GM21367 (cell line): Measurements from ENCODE around the gene MYEOV.

Source experiments
- ATAC-seq: cut with Tn5 transposase; IDR thresholded peaks from one replicate; pipeline ENCODE4 v1.9.1; 2021; ENCODE audit not compliant: unreplicated experiment

MYEOV gene

DNA sequence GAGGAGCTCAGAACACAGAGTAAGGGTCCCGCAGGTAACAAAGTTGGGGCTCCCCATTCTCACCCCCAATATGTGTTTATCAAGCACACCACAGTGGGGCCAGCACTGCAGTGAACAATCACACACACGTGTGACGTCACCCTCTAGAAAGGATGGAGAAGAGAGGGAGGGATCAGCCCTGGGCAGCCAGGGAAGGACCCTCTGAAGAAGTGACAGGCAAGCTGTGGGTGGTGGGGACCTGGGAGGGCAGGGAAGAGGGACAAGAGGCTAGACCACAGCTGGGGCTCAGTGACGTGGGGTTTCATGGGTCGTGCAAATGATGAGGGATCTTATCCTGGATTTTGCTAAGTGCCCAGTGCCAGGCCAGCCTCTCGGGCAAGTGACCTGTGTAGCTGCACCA, 28.7 kb upstream of the MYEOV start:
- ATAC-seq: no peak

DNA sequence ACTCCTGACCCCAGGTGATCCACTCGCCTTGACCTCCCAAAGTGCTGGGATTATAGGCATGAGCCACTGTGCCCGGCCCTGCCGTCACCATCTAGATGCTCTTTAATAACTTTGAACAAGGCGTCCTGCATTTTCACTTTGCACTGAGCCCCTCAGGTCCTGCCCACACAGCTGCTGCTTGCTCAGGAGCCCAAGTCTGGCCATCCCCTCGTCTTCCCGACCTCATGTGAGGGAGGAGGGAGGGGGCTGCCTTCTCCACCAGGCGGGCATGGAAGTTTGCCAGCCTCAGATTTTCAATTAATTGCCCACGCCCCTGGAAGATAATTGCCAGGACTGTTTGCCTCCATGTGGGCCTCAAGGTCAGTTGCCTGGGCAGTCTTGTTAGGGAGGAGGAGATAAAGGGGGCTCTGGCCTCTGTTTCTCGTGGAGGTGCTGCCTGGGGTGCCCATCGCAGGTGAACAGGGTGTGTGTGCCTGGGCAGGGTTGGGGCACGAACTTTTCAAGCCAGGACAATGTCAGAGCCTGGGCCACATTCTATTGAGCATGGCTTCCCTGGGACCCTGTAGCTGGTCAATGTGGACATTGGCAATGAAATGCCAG, 27.9 kb upstream of the MYEOV start:
- no peak for ATAC-seq

DNA sequence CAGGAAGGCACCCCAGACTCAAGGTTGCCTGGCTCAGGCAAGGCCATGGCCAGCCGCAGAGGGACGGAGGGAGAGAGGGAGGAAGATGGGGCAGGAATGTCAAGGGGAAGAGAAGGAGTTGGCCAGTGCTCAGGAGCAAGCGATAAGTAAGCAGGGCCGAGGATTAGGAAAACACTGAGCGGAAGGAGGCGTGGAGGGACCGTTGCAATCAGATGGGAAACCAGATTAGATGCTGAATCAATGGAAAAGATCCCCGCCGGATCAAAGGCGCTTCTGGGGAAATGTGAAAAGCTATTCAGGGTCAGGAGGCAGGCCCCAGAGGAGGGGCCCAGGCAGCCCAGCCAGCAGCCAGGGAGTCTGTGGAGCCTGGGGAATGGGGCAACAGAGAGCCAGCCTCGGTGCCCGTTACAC, 26.6 kb upstream of the MYEOV start:
- ATAC-seq: no peak

DNA sequence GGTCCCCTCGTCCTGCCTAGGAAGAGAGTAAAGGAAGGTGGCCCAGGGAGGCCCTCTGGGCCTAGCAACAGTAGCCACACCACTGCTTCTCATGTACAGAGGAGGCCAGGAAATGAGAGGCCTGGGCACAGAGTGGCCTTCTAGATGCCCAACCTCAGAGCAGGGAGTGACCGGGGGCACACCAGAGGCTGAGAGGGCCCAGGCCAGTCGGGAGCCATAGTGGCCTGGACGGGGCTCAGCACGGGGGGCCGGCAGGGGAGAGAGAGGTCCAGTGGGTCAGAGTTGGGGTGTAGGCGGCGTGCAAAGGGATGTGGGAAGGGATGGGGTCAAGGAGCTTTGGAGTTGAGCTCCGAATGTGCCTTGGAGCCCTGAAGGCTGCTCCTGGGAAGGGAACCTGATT, 25.0 kb upstream of the MYEOV start:
- no peak for ATAC-seq

DNA sequence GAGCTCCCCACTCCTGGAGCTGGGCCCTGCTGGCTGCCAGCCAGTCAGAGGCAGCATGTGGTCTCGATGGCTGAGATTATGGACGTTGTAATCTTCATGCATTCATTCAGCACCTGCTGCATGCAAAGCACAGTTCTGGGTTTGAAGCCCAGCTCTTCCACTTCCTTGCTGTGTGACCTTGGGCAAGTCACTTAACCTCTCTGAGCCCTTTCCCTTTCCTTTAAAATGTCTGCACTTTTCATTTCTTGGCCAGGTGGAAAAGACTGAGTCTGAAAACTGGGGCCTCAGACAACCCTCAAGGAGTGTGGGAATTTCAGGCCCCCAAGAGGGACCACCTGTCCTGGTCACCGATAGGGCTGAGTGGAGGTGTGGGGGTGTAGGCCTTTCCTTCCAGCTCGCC, 24.6 kb upstream of the MYEOV start:
- ATAC-seq: no peak

DNA sequence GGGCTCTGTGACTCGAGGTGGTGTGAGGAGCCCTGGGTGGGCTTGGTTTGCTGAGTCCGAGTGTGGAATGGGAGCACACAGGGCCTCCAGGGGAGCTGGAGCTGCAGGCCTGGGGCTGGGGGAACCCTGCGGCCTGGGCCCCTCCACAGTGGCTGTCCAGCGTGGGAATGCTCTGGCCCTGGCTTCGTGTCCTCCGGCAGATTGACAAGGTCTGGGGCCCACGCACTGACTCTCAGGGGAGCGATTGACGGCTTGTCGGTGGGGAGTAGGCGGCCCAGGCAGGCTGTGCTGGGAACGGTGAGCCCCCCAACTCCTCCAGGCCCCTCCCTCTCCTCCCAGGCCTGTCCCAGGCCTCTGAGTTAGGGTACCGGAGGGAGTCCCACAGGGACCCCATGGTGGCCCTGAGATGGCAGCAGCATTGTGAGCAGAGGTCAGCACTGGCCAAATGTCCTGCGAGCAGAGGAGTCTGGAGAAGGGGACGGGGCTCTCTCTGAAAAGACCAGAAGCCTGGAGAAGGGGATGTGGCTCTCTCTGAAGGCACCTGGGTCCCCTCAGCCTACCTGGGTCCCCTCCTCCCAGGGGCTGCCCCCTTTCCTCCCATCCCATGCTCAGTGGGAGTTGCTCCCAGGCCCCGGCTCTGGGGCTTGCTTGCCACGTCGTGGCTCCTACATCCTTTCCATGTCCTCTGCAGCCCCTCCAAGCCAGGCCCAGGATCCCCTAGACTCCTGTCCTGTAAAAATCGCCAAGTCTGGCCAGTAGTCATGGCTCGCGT, 23.8 kb upstream of the MYEOV start:
- ATAC-seq: no peak

DNA sequence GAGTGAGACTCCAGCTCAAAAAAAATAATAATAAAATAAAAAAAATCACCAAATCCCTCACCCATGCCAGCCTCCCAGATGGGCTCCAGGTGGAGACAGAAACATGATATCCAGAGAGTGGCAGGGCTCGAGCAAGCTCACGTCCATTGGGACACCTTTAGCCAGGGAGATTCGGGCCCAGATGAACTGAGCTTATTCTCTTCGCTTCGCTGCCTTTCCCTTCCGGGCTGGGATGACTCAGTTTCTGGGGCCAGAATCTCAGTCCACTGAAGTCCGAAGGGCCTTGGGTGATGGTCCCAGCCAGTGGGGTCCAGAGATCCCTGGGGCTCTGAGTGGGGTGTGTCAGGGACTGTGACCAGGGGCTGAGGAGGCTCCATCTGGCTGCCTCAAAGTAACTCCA, 23.0 kb upstream of the MYEOV start:
- ATAC-seq: no peak

DNA sequence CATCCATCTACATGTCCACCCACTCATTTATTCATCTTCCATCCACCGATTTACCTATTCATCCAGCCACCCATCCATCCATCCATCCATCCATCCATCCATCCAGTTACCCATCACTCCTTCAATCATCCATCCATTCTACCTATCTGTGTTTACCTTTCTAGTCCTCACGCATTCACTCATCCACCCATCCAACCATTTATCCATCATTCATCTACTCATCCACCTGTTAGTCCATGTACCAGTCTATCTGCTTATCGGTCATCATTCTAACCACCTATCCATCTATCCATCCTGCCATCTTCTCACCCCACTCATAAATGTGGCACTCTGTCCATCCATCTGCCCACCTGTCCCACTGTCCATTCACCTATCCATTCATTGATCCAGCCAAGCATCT, 21.9 kb upstream of the MYEOV start:
- ATAC-seq: no peak

DNA sequence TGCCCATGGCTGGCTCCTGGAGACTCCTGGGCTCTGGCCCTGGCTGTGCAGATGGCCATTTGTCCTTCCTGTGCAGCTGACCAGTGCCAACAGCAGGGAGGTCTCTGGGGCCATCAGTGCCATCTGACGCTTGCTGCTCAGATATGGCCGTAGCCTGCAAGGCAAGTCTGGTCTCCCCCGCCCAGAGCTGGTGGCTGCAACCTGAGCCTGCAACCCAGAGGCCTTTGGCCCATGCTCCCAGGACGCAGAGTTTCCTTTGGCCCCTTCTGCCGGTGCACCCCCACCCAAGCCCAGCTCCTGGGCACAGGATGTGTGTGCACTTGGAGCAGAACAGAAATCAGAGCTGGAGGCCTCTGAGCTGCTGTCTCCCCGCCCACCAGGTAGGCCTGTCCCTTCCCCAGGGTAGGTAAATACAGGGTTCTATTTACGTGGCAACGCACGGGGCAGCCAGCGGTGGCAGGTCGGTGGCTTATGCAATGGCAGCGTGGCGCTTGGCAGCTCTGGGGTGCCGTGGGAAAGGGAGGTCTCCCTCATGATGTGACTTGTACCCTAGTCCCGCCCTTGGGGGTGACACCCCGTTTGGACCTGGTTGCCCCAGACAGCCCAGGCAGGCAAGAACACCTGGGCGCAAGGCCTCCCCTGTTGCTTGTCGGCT, 21.0 kb upstream of the MYEOV start:
- ATAC-seq: no peak

DNA sequence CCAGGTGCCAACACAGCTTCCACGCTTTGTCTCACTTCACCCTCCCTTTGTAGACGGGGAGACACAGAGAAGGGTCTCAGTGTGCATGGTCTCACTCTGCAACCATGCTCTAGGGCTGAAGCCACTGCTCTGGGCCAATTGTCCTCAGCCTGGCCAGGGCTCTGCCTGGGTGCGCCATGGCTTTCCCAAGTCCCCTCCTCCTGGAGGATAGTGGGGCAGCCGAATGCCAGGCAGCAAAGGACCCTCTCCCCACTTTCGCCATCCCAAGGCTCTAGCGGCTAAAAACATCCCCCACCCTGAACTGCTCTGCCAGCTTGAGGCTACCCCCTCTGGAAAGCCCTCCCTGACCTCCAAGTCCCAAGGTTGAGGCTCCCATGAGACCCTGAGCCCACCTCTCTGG, 20.4 kb upstream of the MYEOV start:
- ATAC-seq: no peak

DNA sequence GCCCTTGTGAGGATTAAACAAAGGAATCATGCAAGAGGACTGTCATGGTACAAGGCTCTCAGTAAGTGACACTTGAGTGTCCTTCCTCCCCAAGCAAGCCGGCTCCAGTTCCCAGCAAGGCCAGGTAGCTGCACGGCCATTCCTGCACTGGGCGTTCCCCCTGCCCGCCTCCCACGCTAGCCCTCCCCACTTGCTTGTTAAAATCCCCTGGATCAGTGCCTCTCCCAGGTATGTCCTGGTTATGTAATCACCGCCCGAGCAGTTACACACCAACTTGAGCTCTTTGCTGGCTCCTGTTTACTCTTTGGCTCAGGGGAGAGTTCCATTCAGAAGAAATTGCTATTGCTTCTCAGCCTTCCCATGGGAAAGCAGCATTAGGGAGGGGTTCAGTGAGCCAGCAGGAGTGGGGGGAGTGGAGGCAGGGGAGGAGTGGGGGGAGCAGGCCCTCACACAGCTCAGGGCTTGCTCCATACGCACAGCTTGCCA, 19.4 kb upstream of the MYEOV start:
- ATAC-seq: no peak

DNA sequence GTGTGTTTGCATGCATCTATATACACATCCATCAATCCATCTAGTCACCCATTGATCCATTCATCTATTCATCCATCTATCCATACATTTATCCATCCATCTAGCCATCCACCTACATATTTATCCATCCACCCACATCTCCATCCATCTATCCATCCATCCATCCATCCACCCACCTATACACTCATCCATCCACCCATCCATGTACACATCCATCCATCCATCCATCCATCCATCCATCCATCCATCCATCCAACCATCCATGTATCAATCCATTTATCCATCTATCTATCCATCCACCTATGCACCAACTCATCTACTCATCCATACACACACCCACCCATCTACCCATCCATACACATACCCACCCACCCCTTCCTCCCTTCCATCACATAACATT, 18.8 kb upstream of the MYEOV start:
- ATAC-seq: no peak

DNA sequence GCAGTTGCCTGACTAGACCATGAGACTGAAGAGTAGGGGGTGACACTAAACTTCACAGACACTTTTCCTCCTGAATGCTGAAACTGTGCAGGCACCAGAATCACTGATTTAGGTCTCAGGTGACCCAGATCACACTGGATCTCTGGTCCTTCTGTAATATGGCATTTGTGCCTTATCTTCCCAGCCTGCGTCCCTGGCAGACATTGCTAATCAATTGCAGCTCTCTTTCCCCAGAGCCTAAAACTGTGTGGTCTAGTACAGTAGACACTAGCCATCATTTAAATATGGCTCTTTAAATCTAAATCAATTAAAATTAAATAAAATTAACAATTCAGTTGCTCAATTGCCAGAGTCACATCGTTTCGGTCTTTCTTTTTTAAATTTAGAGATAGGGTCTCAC, 17.8 kb upstream of the MYEOV start:
- no peak for ATAC-seq

DNA sequence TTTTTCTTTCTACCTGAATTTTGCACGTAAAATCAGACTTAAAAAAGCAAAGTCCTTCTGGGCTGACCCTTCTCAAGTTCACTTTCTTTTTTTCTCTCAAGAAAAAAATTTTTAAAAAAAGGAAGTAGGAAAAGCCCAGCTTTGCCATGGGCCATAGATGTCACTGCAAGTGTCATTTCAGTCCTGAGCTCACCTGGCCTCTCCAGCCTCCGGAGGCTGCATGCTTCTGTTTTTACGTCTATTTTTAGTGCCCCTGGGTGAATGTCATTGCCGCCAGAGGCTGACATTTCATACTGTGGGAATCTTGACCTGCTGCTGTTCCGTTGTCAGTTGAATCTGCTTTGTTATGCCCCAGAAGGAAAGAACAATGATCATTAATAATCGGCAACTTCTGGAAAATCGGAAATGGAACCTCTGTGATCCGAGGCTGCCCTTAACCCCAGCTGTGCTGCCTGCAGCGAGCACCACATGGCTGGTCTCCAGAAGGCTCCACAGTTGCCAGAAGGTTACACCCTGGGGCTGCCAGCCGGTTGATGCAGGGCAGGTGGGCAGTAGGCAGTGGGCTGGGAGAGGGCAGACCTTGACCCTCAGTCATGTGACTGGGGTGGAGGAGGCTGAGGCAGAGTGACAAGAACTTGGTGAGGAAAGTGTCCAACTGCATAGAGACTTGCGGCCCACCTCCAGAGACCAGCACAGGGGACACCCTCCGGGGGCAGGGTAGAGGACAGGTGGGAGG, 16.7 kb upstream of the MYEOV start:
- ATAC-seq: no peak

DNA sequence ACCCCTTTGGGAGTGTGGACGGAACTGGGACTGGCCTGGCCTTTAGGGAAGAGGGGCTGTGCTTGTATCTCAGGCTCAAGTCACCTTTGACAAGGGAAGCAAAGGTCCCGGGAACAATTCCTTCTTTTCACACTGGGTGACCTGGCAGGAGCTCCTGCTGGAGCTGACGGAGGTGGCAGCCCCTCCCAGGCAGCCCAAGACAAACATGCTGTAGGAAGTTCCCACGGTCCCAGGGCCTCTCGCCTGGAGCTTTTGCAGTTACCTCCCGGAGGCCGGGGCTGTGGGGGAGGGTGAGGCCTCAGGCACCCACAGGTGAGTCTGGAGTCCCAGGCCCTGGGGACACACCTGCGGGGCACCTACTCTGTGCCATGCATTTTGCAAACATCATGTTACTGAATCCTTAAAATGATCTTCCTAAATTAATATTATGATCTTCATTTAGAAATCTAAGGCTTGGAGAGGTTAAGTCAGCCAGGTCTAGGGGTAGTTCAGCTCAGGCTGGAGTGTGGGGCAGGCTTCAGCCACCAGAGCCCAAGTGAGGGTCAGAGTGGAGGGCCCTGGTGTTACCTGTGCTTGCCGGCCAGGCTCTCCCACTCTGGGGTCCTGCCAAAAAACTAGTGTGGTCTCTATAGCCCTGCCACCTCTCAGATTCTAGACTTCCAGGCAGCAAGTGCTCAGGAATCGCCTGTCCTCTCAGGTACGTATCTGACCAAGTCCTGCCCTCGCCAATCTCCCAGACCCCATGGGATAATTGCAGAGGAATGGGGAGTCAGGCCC, 15.7 kb upstream of the MYEOV start:
- ATAC-seq: no peak

DNA sequence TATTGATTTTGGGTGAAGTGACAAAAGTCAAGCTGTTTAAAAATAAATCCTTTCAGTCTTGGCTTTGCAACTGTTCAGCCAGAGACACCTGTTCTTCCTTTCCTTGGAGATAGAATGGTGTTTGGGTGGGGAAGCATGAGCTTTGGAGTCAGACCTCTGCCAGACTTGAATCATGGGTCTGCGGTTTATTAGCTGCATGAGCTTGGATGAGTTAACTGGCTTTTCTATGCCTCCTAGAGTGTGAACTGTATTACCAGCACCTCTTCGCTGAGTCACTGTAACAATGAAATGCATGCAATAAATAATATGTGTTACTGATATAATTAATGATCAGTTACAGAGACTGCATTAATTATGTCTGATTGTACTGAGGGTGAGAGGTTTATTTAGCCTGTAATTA, 13.5 kb upstream of the MYEOV start:
- no peak for ATAC-seq

DNA sequence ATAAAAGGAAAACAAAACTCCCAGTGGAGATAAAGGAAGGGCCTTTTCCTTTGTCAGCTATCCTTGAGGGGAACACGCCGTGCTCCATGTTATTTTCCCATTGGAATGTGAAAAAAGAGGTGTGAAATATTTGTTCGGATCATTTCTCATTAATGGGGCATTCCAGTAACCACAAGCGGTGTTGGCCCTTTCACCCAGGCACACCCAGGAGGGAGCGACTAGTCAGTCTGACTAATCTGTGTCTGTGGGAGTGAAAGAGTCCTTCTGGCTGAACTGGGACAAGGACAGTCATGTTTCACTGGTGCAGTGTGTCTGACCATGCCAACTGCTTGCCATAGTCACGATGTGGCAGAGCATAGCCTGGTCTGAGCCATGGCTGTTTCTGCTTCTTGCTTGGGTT, 13.0 kb upstream of the MYEOV start:
- no peak for ATAC-seq

DNA sequence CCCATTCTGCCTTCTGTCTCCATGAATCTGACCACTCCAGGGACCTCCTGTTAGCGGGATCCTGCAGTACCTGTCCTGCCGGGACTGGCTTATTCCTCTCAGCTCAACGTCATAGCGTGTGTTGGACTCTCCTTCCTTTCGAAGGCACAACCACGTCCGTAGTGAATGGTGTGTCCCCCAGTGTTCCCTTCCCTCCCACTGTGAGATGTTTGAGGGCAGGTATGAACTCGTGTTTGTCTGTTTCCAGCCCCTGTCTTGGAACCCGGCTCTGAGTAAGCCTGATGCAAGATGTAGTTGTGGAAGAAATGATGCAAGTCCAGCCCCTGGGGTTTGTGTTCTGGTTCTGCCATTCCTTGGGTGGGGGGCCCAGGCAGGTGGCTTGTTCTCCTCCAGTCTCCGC, 10.5 kb upstream of the MYEOV start:
- no peak for ATAC-seq

DNA sequence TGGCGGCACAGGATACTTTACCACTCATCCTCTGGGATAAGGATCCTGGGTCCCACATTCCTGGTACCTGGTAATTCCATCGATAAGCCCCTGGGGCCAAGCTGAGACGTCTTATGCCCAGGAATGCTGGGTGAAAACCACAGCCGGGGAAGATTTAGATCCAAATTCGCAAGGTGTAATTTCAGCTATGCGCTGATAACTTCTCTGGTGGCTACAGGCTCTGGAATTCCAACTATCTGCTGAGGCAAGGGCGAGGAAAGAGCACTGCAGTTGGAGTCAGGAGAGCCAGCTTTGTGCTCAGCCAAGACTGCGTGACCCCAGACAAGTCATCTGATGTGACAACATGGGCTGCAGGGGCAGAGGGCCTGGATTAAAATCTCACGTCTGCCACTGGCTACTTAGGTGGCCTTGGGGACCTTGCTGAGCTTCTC, 9.9 kb upstream of the MYEOV start:
- ATAC-seq: no peak

DNA sequence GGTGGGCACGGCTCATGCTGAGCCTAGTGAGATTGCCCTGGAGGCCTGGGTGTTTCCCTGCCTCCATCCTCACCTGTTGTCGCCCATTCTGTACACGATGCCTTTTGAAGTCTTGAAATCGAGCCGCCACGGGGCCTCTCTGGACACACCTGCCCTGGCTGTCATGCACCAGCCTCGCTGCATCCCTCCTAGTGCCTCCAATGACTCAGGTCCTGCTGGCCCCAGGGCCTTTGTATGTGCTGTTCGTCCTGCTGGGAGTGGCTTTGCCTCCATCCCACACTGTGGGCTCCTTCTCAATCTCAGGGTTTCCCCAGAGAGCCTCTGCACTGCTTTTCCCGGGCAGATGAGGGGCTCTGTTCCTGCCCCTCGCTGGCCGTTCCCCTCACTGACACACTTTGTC, 8.9 kb upstream of the MYEOV start:
- ATAC-seq: no peak

DNA sequence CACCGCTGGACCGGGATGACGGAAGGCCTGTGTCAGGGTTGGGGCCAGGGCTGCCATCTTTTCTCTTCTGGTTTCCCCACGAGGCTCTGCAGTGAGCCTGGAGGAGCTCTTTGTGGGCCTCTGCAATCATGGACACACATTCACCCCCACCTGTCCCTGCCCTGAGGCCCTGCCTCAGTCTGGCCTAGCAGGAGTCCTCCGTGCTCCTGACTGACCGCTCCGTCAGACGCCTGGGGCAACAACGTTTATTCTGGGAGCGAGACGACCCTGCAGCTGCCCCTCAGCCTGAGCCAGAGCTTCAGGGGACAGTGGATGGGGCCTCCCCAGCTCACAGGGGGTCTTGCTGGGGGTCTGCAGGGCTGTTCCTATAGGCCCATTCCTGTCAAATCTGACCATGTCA, 8.2 kb upstream of the MYEOV start:
- ATAC-seq: no peak
